ENCODE data around the gene FOXJ2. TPM values are rescaled to one million over a fixed set of nuclear protein-coding genes. Genes with fewer than 3 reads are reported as not detected.
"Not testable (repeated sequence)": the region's sequence is repeated elsewhere in the genome, so short reads cannot be mapped to it uniquely, and the experiment has no call there.

Gene FOXJ2
- total RNA-seq, 4 donors from 2014 or later = 17.4 to 29.0 (median 23.9) TPM

GRCh38 chr12:8011331-8011730 lies 21.2 kb upstream of the FOXJ2 start:
- Histone ChIP-seq H3K9me3 (no peaks in the 10 kb centered on the region), H3K4me1 (no peaks in the 10 kb centered on the region), H3K27me3 (peaks cover 0 to 58% (median 2%) of the 10 kb centered on the region in 4 donors), H3K27ac (replicated peaks in 1 of 4) (no peak overlapping the region), H3K36me3 (no peaks in the 10 kb centered on the region), H3K4me3 (no peak overlapping the region)
- TF ChIP-seq EP300 (IDR thresholded peaks at IDR 0.05) (no peak), POLR2AphosphoS5 (IDR thresholded peaks at IDR 0.05) (no peak), CTCF (IDR thresholded peaks at IDR 0.05) (no peak), POLR2A (IDR thresholded peaks at IDR 0.05; ENCODE audit: low read depth) (no peak)
- DNase-seq (ENCODE audit: extremely low spot score) = no peak
- WGBS = 96% methylated on average over 7 of the region's 7 CpGs
- intact Hi-C loops (cut with DNase I) = no loop called here

GRCh38 chr12:8012651-8013309 lies 19.7 kb upstream of the FOXJ2 start:
- intact Hi-C loops (cut with DNase I) = no loop called here
- no peak for DNase-seq (ENCODE audit: extremely low spot score)
- no peaks in the 10 kb centered on the region for H3K36me3 ChIP-seq
- no peak for TF ChIP-seq POLR2AphosphoS5 (IDR thresholded peaks at IDR 0.05)
- no peak for TF ChIP-seq CTCF (IDR thresholded peaks at IDR 0.05)
- TF ChIP-seq EP300 (IDR thresholded peaks at IDR 0.05) = no peak
- H3K27me3 ChIP-seq = peaks cover 0 to 72% (median 10%) of the 10 kb centered on the region in 4 donors
- no peak overlapping the region for H3K27ac ChIP-seq (replicated peaks in 1 of 4)
- WGBS = 90% methylated on average over 7 of the region's 7 CpGs
- H3K4me1 ChIP-seq = no peaks in the 10 kb centered on the region
- H3K4me3 ChIP-seq = no peak overlapping the region
- H3K9me3 ChIP-seq = no peaks in the 10 kb centered on the region

- TF ChIP-seq EP300 (IDR thresholded peaks at IDR 0.05) (no peak), POLR2AphosphoS5 (IDR thresholded peaks at IDR 0.05) (no peak), CTCF (IDR thresholded peaks at IDR 0.05) (no peak), POLR2A (IDR thresholded peaks at IDR 0.05; ENCODE audit: low read depth) (no peak)
- H3K36me3 ChIP-seq = no peaks in the 10 kb centered on the region
- H3K4me3 ChIP-seq = no peak overlapping the region
- H3K27ac ChIP-seq (replicated peaks in 1 of 4) = no peak overlapping the region
- no peak for DNase-seq (ENCODE audit: extremely low spot score)
- intact Hi-C loops (cut with DNase I) = no loop called here
- H3K9me3 ChIP-seq = no peaks in the 10 kb centered on the region
- peaks cover 8 to 14% (median 13%) of the 10 kb centered on the region in 4 donors for H3K4me1 ChIP-seq
- peaks cover 0 to 93% (median 23%) of the 10 kb centered on the region in 4 donors for H3K27me3 ChIP-seq
- WGBS = 59% methylated on average over 18 of the region's 18 CpGs
Observed at GRCh38 chr12:8014836-8015235, 17.7 kb upstream of the FOXJ2 start.

GRCh38 chr12:8018213-8018612 lies 14.3 kb upstream of the FOXJ2 start:
- 69% methylated on average over 16 of the region's 16 CpGs for WGBS
- H3K27me3 ChIP-seq = peaks cover 0 to 68% (median 23%) of the 10 kb centered on the region in 4 donors
- peaks cover 8 to 14% (median 13%) of the 10 kb centered on the region in 4 donors for H3K4me1 ChIP-seq
- H3K27ac ChIP-seq (replicated peaks in 1 of 4); DNase-seq (ENCODE audit: extremely low spot score); H3K9me3 ChIP-seq; H3K36me3 ChIP-seq; intact Hi-C loops (cut with DNase I): not testable (repeated sequence)
- H3K4me3 ChIP-seq = peak overlapping the region; percentile 35 to 57 (median 40)

- WGBS = 9% methylated on average over 37 of the region's 58 CpGs
- Histone ChIP-seq H3K4me1 (peaks cover 8 to 14% (median 13%) of the 10 kb centered on the region in 4 donors), H3K27ac (replicated peaks in 1 of 4) (no peak overlapping the region), H3K4me3 (peak overlapping the region; percentile 35 to 57 (median 40)), H3K36me3 (no peaks in the 10 kb centered on the region), H3K27me3 (peaks cover 0 to 63% (median 23%) of the 10 kb centered on the region in 4 donors), H3K9me3 (no peaks in the 10 kb centered on the region)
- DNase-seq (ENCODE audit: extremely low spot score) = no peak
- TF ChIP-seq CTCF (IDR thresholded peaks at IDR 0.05) (no peak), POLR2AphosphoS5 (IDR thresholded peaks at IDR 0.05) (no peak), EP300 (IDR thresholded peaks at IDR 0.05) (no peak), POLR2A (IDR thresholded peaks at IDR 0.05; ENCODE audit: low read depth) (no peak)
- intact Hi-C loops (cut with DNase I) = no loop called here
Observed at GRCh38 chr12:8018666-8019581, 13.6 kb upstream of the FOXJ2 start.

Measured in esophagus muscularis mucosa (tissue), 4 donors.